ENCODE measurements around the gene WFDC12.

WFDC12 gene

DNA sequence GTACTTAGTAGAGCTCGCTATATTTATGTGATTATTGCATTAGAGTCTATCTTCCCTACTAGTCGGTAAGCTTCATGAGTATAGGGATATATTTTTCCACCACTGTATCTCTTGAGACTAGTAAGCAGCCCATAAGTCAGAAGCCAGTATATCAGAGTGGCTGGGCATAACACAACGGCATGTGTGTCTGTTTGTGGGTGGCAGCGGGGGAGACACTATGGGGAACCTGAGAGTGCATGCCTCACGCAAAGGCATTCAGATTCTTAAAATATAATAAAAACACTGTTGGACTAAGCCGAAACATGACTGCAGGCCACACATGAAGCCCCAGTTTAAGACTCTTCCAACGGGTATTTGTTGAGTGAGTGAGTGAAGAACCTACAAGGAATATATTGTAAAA, 31.4 kb downstream of the WFDC12 start:
- no peaks in the 10 kb centered on the region for H3K4me1 ChIP-seq (ENCODE audit: control insufficient read depth, insufficient read depth, low read length)

DNA sequence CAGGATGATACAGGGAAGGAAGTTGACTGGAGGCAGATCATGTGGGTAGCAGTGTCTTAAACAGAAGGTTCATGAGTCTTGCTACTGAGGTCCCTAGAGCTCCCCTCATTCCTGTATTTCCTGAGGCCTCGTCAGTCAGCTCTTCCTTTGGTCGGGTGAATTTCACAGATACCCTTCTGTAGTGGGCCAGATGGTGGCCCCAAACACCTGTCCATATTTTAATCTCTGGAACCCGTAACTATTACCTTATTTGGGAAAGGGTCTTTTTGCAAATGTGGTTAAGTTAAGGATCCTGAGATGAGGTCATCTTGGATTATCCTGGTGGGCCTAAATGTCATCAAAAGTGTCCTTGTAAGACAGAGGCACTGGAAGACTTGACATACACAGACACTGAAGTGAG, 32.9 kb downstream of the WFDC12 start:
- H3K36me3 ChIP-seq (ENCODE audit: control insufficient read depth, insufficient read depth, low read length): no peaks in the 10 kb centered on the region
- no peak for DNase-seq (ENCODE audit: low read depth, low spot score)
- H3K4me1 ChIP-seq (ENCODE audit: control insufficient read depth, insufficient read depth, low read length): no peaks in the 10 kb centered on the region
- no CpG with 5 or more reads among the region's 3 CpGs for WGBS (ENCODE audit: insufficient coverage, insufficient read length)
- H3K27me3 ChIP-seq (ENCODE audit: control insufficient read depth, insufficient read depth, low read length): no peaks in the 10 kb centered on the region
- H3K4me3 ChIP-seq (ENCODE audit: low read length): no peak overlapping the region
- no peak overlapping the region for H3K27ac ChIP-seq (ENCODE audit: low read length)
- no peaks in the 10 kb centered on the region for H3K9me3 ChIP-seq (ENCODE audit: control insufficient read depth, insufficient read depth, low read length)

More for the DNA sequence above, 31.4 kb downstream of the WFDC12 start:
- H3K27ac ChIP-seq (ENCODE audit: low read length): no peak overlapping the region
- DNase-seq (ENCODE audit: low read depth, low spot score): no peak
- H3K27me3 ChIP-seq (ENCODE audit: control insufficient read depth, insufficient read depth, low read length): no peaks in the 10 kb centered on the region
- H3K36me3 ChIP-seq (ENCODE audit: control insufficient read depth, insufficient read depth, low read length): no peaks in the 10 kb centered on the region
- WGBS (ENCODE audit: insufficient coverage, insufficient read length): no CpG with 5 or more reads among the region's 7 CpGs
- H3K4me3 ChIP-seq (ENCODE audit: low read length): no peak overlapping the region
- H3K9me3 ChIP-seq (ENCODE audit: control insufficient read depth, insufficient read depth, low read length): no peaks in the 10 kb centered on the region

DNA sequence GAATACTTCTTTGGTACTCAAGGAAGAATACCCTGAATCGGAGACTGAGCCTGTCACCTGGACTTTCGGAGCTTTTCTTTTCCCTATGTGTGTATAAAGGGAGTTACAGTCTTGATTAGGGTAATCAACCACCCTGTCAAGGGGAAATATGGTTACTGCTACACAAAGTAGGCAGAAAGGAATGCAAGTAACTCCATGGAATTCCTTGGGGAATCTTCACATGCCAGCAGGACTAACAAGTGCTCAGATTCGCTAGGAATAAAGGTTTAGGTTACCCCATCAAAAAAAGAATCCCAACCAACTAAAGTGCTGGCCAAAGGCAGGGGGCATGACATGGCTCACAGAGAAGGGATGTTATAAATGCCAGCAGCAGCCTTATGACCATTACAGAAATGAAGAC, 33.8 kb downstream of the WFDC12 start:
- no CpG with 5 or more reads among the region's 3 CpGs for WGBS (ENCODE audit: insufficient coverage, insufficient read length)
- no peaks in the 10 kb centered on the region for H3K36me3 ChIP-seq (ENCODE audit: control insufficient read depth, insufficient read depth, low read length)
- no peaks in the 10 kb centered on the region for H3K4me1 ChIP-seq (ENCODE audit: control insufficient read depth, insufficient read depth, low read length)
- H3K27me3 ChIP-seq (ENCODE audit: control insufficient read depth, insufficient read depth, low read length): no peaks in the 10 kb centered on the region
- DNase-seq (ENCODE audit: low read depth, low spot score): no peak
- no peak overlapping the region for H3K4me3 ChIP-seq (ENCODE audit: low read length)
- no peak overlapping the region for H3K27ac ChIP-seq (ENCODE audit: low read length)
- H3K9me3 ChIP-seq (ENCODE audit: control insufficient read depth, insufficient read depth, low read length): no peaks in the 10 kb centered on the region

DNA sequence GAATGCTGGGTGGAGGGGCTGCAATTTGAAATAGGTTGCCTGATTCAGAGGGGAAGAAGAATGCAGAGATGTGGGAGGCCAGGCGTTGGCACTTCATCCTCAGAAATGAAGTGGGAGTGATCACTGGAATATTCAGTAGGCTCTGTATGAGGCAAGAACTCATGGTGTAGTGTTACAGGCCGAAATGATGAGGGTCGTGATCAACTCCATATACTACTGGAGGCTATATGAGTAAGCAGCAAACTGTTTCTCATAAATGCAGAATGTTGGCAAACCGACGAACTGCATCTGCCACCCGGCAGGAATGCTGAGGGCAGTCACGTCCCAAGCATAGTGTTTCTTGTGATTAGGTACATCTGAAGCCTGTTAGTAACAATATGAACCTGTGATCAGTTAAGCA, 36.0 kb downstream of the WFDC12 start:
- H3K4me3 ChIP-seq (ENCODE audit: low read length): no peak overlapping the region
- WGBS (ENCODE audit: insufficient coverage, insufficient read length): no CpG with 5 or more reads among the region's 7 CpGs
- H3K36me3 ChIP-seq (ENCODE audit: control insufficient read depth, insufficient read depth, low read length): no peaks in the 10 kb centered on the region
- no peak overlapping the region for H3K27ac ChIP-seq (ENCODE audit: low read length)
- H3K27me3 ChIP-seq (ENCODE audit: control insufficient read depth, insufficient read depth, low read length): no peaks in the 10 kb centered on the region
- H3K4me1 ChIP-seq (ENCODE audit: control insufficient read depth, insufficient read depth, low read length): no peaks in the 10 kb centered on the region
- no peaks in the 10 kb centered on the region for H3K9me3 ChIP-seq (ENCODE audit: control insufficient read depth, insufficient read depth, low read length)
- no peak for DNase-seq (ENCODE audit: low read depth, low spot score)

DNA sequence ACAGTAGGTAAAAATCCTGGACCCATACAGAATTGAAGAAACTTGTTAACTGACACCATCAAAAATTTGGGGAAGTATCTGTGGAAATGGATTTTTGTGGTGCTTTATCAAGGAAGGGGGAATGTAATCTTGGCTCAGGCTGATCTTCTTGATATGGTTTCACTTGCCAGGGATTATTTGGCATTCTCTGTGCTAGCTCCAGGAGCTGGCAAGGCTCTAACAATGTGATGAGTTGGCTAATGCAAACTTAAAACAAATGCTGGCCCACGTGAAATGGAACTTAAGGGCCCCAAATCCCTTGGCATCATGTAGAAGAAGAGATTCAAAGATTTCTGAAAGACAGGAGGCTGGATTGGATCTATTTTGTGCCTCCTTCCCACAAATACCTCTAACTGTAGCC, 36.5 kb downstream of the WFDC12 start:
- DNase-seq (ENCODE audit: low read depth, low spot score): no peak
- no CpG with 5 or more reads among the region's 1 CpG for WGBS (ENCODE audit: insufficient coverage, insufficient read length)
- H3K36me3 ChIP-seq (ENCODE audit: control insufficient read depth, insufficient read depth, low read length): no peaks in the 10 kb centered on the region

DNA sequence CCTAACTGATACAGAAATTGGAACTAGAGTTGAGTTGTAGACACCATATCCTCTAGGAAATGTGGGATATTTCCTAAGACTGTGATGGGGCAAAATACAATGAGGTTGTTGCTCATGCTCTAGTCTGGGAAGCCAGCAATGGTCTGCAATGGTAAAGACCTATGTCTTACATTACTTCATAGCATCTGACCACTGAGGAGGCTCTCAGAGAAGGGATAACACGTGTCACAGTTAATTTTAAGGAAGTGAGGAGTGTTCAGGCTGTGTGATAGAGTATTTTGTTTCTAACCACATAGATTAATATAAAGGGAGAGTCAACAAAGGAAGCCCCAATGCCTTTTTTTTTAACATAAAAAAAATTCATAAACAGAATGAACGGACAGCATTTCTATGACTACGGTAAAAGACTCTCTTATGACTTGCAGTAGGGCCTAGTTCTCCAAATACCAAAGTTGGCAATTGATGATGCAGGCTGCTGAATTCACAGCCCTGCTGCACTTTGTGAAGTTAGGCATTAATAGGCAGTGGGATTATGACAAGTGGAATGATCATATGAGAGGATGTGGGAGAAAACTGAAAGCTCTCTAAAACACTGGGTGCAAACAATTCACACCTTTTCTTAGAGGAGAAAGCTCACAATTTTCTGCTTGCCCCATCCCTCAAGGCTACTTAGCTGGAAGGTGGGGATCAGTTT, 37.0 kb downstream of the WFDC12 start:
- WGBS (ENCODE audit: insufficient coverage, insufficient read length): no CpG with 5 or more reads among the region's 3 CpGs
- no peak overlapping the region for H3K27ac ChIP-seq (ENCODE audit: low read length)
- no peak for DNase-seq (ENCODE audit: low read depth, low spot score)
- H3K4me1 ChIP-seq (ENCODE audit: control insufficient read depth, insufficient read depth, low read length): no peaks in the 10 kb centered on the region
- H3K27me3 ChIP-seq (ENCODE audit: control insufficient read depth, insufficient read depth, low read length): no peaks in the 10 kb centered on the region
- no peaks in the 10 kb centered on the region for H3K9me3 ChIP-seq (ENCODE audit: control insufficient read depth, insufficient read depth, low read length)
- no peaks in the 10 kb centered on the region for H3K36me3 ChIP-seq (ENCODE audit: control insufficient read depth, insufficient read depth, low read length)
- H3K4me3 ChIP-seq (ENCODE audit: low read length): no peak overlapping the region

More for the DNA sequence above, 36.5 kb downstream of the WFDC12 start:
- Histone ChIP-seq H3K4me1 (ENCODE audit: control insufficient read depth, insufficient read depth, low read length) (no peaks in the 10 kb centered on the region), H3K27me3 (ENCODE audit: control insufficient read depth, insufficient read depth, low read length) (no peaks in the 10 kb centered on the region), H3K27ac (ENCODE audit: low read length) (no peak overlapping the region), H3K9me3 (ENCODE audit: control insufficient read depth, insufficient read depth, low read length) (no peaks in the 10 kb centered on the region), H3K4me3 (ENCODE audit: low read length) (no peak overlapping the region)

DNA sequence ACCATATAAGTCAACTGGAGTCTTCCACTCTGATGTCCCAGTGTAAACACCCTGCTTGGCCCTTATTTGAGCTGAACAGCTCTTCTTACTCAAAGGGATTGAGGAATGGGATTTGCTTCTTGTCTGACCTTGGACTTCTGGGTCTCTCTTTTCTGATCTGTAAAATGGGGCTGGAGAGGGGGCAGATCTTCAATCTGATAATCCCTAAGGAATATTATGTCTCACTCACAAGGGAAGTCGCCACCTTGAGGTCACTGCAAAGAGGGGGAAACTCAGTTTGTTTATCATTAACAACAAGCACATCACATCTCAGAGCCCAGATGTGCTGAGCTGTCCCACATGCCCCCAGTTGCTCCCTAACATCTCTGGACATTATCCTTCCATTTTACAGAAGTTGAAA, 38.4 kb downstream of the WFDC12 start:
- Histone ChIP-seq H3K36me3 (ENCODE audit: control insufficient read depth, insufficient read depth, low read length) (no peaks in the 10 kb centered on the region), H3K4me3 (ENCODE audit: low read length) (no peak overlapping the region), H3K4me1 (ENCODE audit: control insufficient read depth, insufficient read depth, low read length) (no peaks in the 10 kb centered on the region), H3K27ac (ENCODE audit: low read length) (no peak overlapping the region), H3K9me3 (ENCODE audit: control insufficient read depth, insufficient read depth, low read length) (no peaks in the 10 kb centered on the region), H3K27me3 (ENCODE audit: control insufficient read depth, insufficient read depth, low read length) (no peaks in the 10 kb centered on the region)
- DNase-seq (ENCODE audit: low read depth, low spot score): no peak
- WGBS (ENCODE audit: insufficient coverage, insufficient read length): no CpG with 5 or more reads among the region's 1 CpG

DNA sequence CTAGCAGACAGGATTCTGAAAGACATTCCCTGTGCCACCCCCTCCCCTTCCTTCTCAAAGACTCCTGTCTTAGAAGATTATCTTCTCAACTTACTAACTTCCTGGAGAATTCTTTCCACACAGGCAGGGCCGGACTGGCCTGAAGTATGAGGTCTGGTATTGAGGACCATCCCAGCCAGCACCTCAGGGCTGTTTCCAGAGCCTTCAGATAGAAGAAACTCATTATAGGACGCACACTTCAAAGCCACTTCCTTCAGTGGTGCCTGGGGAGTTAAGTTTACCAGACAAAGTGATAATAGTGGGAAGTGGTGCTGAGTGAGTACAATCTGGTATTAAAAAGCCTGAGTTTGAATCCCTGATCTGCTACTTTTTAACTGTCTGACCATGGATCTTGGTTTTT, 39.0 kb downstream of the WFDC12 start:
- H3K9me3 ChIP-seq (ENCODE audit: control insufficient read depth, insufficient read depth, low read length): no peaks in the 10 kb centered on the region
- H3K4me3 ChIP-seq (ENCODE audit: low read length): no peak overlapping the region
- H3K4me1 ChIP-seq (ENCODE audit: control insufficient read depth, insufficient read depth, low read length): no peaks in the 10 kb centered on the region
- no peak for DNase-seq (ENCODE audit: low read depth, low spot score)
- H3K36me3 ChIP-seq (ENCODE audit: control insufficient read depth, insufficient read depth, low read length): no peaks in the 10 kb centered on the region
- no peak overlapping the region for H3K27ac ChIP-seq (ENCODE audit: low read length)
- no CpG with 5 or more reads among the region's 2 CpGs for WGBS (ENCODE audit: insufficient coverage, insufficient read length)
- no peaks in the 10 kb centered on the region for H3K27me3 ChIP-seq (ENCODE audit: control insufficient read depth, insufficient read depth, low read length)

DNA sequence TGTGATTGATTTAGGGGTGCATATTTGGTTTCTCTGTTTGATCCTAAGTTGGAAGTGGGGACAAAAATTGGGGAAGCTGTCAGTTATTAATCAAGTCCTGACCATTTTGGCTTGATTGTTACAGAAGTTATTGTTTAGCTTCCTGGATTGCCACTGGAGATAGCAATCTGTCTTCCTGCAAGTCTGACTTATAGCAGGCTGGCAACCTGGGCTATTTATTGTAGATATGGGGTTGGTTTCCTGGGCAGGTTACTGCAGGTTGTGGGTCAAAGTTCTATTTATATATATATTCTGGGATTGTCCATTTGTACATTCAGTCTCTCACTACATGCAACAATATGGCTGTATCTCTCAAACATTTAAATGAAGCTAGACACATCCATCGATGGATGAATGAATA, 41.1 kb downstream of the WFDC12 start:
- DNase-seq (ENCODE audit: low read depth, low spot score): no peak
- H3K27me3 ChIP-seq (ENCODE audit: control insufficient read depth, insufficient read depth, low read length): no peaks in the 10 kb centered on the region
- H3K27ac ChIP-seq (ENCODE audit: low read length): no peak overlapping the region
- no peaks in the 10 kb centered on the region for H3K9me3 ChIP-seq (ENCODE audit: control insufficient read depth, insufficient read depth, low read length)
- H3K36me3 ChIP-seq (ENCODE audit: control insufficient read depth, insufficient read depth, low read length): no peaks in the 10 kb centered on the region
- no CpG with 5 or more reads among the region's 1 CpG for WGBS (ENCODE audit: insufficient coverage, insufficient read length)
- no peak overlapping the region for H3K4me3 ChIP-seq (ENCODE audit: low read length)
- H3K4me1 ChIP-seq (ENCODE audit: control insufficient read depth, insufficient read depth, low read length): no peaks in the 10 kb centered on the region

DNA sequence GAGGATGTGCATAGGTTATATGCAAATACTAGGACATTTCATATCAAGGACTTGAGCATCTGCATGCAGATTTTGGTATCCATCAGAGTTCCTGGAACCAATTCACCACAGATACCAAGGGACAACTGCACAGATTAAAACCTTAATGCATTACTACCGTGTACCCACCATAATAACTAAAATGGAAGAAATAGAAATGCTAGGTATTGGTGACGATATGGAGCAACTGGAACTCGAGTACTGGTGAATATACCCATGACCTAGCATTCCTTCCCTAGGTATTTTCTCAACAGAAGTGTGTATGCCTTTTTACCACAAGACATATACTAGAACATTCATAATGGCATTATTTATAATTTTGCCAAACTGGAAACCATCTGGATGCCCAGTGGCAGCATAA, 41.8 kb downstream of the WFDC12 start:
- H3K4me1 ChIP-seq (ENCODE audit: control insufficient read depth, insufficient read depth, low read length): no peaks in the 10 kb centered on the region
- H3K4me3 ChIP-seq (ENCODE audit: low read length): no peak overlapping the region
- H3K9me3 ChIP-seq (ENCODE audit: control insufficient read depth, insufficient read depth, low read length): no peaks in the 10 kb centered on the region
- WGBS (ENCODE audit: insufficient coverage, insufficient read length): no CpG with 5 or more reads among the region's 3 CpGs
- no peak overlapping the region for H3K27ac ChIP-seq (ENCODE audit: low read length)
- no peaks in the 10 kb centered on the region for H3K27me3 ChIP-seq (ENCODE audit: control insufficient read depth, insufficient read depth, low read length)
- H3K36me3 ChIP-seq (ENCODE audit: control insufficient read depth, insufficient read depth, low read length): no peaks in the 10 kb centered on the region
- no peak for DNase-seq (ENCODE audit: low read depth, low spot score)

DNA sequence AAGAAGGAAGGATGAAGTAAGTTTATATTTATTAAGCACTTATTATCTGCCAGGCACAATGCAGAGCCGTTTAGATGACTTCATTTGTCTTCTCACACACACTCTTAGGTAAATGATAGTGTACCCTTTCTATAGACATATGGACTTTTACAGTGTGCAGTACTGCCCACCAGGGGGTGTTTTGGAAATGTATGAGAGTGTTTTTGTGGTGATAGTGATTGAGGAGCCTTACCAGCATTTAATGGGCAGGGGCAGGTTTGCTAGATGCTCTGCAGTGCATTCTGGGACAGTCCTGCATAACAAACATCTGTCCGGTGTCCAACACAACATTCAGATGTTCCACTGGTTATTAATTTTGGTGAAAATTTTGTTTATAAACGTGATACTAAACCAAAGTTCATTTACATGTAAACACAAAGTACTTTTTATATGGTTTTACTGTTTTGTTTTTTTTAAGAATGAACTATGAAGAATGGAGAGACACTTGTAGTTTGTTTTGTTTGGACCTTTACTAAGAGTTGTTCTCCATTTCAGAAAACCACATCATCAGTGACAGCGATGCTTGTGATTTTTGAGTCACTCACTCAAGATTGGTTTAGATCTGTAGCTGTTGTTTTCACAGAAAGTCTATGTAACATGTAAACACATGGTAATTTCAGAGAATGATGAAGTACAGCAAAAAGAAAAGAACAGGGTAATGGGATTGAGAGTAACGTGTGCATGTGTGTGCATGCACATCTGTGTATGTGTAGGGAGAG, 43.2 kb downstream of the WFDC12 start:
- no peaks in the 10 kb centered on the region for H3K36me3 ChIP-seq (ENCODE audit: control insufficient read depth, insufficient read depth, low read length)
- WGBS (ENCODE audit: insufficient coverage, insufficient read length): no CpG with 5 or more reads among the region's 5 CpGs
- no peaks in the 10 kb centered on the region for H3K9me3 ChIP-seq (ENCODE audit: control insufficient read depth, insufficient read depth, low read length)
- H3K4me3 ChIP-seq (ENCODE audit: low read length): no peak overlapping the region
- DNase-seq (ENCODE audit: low read depth, low spot score): no peak
- no peak overlapping the region for H3K27ac ChIP-seq (ENCODE audit: low read length)
- H3K4me1 ChIP-seq (ENCODE audit: control insufficient read depth, insufficient read depth, low read length): peaks cover 2% of the 10 kb centered on the region; the same call in 1 of the 2 replicates
- no peaks in the 10 kb centered on the region for H3K27me3 ChIP-seq (ENCODE audit: control insufficient read depth, insufficient read depth, low read length)

Data from iPS DF 6.9 (cell line).